EH (cell line): ENCODE data around the gene GALNT7.
"Not testable (repeated sequence)": the region's sequence is repeated elsewhere in the genome, so short reads cannot be mapped to it uniquely, and the experiment has no call there.

ENCODE experiments used
- DNase-seq: peaks from one replicate; pipeline ENCODE4 v3.0.0-alpha.2; 2015; ENCODE audit warnings: low read depth

The GALNT7 gene

GRCh38 chr4:173166491-173166890 is 2.1 kb upstream of the GALNT7 start:
- no peak for DNase-seq

GRCh38 chr4:173167758-173168395 is 734 bp upstream of the GALNT7 start:
- peak; percentile 29 for DNase-seq

- no peak for DNase-seq
These were observed 492 bp downstream of the GALNT7 start for GRCh38 chr4:173169178-173169427.

DNA sequence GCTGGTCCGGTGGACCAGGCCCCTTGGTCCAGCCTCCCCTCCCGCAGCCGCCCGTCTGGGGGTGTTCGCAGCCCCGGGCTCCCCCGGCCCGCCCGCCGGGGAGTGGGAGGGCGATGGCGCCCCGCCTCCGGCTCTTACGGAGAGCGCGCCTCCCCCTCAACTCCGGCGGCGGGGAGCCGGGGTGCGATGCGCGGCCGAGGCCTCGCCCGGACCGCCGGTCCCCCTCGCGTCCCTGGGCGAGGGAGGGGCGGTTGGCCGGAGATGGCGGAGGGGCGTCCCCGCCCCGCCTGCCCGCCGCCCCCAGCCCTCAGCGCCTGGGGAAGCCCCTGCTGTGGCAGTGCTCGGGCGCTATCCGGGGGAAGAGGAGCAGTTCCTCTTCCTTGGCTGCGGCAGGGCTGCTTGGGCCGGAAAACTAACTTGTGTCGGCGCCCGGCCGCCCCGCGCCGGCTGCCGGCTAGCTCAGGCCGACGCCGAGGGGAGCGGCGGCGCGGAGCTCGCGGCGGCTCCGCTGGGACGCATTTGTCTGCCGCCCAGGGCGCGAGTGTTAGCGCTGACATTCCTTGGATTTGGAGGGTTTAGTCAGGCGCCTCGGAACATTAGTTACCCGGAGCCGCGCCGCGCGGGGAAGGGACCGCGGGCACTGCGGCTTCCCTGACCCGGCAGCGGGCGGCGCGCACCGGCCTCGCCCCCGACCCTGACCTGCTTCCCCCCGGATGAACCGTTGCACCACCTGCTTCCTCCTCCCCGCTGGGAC is 994 bp downstream of the GALNT7 start:
- DNase-seq: peak; percentile 69

- peak; percentile 29 for DNase-seq
These were observed 1.7 kb downstream of the GALNT7 start for GRCh38 chr4:173170182-173170778.

DNA sequence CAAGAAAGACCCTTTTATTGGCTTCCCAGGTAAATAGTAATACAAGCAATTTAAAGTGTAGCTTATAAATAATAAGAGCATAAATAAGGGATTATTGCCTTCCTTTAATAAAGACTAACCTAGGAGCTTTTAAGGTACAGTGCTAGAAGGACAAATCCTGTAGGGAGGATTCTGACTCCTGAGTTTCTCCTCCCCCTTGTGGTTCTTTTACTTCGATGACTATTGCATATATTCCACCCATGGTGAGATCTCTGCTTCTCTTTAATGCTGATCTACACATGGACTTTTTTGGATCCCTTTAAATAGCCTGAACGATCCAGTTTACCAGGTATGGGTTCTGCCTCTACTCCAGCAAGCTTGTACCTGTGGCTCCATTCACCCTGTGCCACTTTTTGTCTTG is 2.5 kb downstream of the GALNT7 start:
- peak; percentile 44 for DNase-seq

- DNase-seq: no peak
These were observed 3.4 kb downstream of the GALNT7 start for GRCh38 chr4:173171987-173172386.

DNA sequence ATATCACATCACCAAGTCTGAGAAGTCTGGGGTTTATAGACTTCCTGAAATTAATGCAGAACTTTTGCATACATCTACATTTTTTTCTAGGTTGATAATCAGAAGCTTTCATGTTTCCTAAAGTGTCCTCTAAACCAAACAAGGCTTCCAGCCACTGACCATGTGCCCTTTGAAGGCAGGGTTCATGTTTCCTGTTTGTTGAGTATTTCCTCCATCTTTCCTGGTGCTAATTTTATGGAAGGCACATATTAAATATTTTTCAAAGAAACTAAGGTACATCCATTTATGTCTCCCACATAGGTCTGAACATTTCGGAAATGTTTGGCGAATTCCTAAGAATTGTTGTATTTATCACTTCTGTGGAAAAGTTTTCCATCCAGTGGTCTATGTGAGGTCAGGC is 5.6 kb downstream of the GALNT7 start:
- no peak for DNase-seq

DNA sequence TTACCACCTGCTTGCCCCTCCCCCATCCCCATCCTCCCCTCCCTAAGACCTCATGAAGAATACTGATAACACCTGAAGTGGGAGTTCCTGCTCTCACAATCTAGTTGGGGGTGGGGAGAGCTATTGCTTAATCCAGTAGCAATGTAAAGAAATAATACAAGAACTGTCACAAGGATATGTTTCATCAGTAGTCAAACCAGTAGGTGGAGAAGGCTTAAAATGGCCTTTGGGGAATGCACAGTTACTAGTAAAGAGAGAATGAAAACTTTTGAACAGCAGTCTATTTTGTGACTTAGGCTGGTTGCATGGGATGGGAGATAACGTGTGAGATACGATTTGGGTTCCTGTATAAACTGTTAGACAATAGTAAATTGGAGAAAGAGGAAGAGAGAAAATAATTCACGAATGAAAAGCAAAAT is 6.0 kb downstream of the GALNT7 start:
- no peak for DNase-seq

DNA sequence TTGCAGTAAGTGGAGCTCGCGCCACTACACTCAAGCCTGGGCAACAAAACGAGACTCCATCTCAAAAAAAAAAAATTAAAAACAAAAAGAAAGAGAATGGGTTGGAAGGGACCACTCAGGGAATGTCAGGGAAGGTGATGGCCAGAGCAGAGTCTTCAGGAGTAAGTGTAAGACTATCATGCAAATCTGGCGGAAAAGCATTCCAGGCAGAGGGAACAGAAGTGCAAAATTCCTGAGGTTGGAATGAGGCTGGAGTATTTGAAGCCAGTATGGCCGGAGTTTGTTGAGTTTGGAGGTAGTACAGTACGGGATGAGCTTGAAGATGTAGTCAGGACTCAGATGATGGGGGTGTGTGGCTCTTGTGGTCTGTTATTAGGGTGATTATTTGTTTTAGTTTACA is 7.4 kb downstream of the GALNT7 start:
- DNase-seq: no peak

GRCh38 chr4:173177232-173177631 is 8.6 kb downstream of the GALNT7 start:
- DNase-seq: no peak

DNA sequence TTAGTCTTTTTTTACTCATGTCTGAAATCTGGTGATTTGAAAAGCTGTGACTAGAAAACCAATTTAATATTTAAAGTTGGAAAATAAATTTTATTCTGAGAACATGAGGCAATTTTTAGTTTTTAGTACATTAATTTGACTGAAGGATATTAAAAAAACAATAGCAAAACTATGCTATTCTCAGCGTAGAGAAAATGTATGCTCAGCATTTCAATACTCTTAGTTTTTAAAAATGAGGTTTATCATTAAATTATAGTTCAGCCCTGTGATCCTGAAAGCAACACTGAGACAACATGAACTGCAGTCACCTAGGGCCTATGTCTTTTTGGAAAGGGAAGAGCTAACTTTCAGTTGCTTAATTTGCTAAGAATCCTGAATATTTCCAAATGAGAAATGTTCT is 9.5 kb downstream of the GALNT7 start:
- no peak for DNase-seq

DNA sequence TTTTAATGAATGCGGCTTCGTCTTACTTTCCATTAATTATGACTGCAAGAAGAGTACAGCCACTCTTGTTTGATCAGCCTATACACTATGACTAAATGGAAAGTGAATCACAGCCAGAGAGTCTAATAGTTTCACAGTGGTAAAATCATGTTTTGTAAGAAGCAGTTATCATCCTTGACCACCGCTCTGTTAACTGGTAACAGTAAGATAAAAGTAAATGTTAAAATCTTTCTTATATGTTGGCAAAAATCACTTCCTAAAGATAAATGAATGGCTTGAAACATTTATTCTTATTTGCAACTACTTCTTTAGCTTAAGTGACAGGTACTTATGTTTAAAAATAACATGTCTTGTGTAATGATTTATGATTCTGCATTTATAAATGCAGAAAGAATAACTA is 13.2 kb downstream of the GALNT7 start:
- DNase-seq: peak; percentile 63

GRCh38 chr4:173182403-173182802 is 13.8 kb downstream of the GALNT7 start:
- DNase-seq: peak; percentile 85

DNA sequence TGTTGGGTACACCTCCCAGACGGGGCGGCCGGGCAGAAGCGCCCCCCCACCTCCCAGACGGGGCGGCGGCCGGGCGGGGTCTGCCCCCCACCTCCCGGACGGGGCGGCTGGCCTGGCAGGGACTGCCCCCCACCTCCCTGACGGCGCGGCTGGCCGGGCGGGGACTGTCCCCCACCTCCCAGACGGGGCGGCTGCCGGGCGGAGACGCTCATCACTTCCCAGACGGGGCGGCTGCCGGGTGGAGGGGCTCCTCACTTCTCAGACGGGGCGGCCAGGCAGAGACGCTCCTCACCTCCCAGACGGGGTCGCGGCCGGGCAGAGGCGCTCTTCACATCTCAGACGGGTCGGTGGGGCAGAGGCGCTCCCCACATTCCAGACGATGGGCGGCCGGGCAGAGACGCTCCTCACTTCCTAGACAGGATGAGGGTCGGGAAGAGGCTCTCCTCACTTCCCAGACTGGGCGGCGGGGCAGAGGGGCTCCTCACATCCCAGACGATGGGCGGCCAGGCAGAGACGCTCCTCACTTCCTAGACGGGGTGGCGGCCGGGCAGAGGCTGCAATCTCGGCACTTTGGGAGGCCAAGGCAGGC is 15.1 kb downstream of the GALNT7 start:
- not testable (repeated sequence) for DNase-seq

DNA sequence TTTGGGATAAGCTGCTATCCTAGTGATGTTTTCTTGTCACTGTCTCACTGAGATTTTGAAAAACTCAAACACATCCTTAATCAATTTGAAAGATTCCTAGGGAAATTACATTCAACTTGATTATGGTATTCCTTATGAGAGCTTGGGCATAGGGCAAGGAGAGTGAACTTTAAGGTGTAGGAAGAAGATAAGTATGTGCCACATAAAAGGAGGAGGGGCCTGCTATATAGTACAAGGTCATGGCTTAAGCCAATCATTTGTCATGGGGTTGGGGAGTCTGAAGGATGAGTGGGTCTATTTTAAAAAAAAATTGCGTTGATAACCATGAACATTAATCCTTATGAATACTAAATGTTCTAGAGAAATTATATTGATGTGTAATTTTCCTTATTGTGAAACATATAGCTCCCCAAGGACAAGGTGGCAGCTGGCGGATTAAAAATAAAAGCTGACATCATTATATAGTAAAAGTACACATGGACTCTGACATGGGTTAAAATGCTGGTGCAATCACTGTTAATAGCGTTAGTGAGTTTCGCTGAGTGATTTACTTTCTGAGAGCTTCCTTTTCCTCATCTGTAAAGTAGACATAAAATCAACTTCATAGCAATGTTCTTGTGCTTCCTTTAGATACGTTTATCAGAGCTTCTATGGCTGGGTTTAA is 17.4 kb downstream of the GALNT7 start:
- no peak for DNase-seq

GRCh38 chr4:173187732-173188131 is 19.1 kb downstream of the GALNT7 start:
- no peak for DNase-seq

DNA sequence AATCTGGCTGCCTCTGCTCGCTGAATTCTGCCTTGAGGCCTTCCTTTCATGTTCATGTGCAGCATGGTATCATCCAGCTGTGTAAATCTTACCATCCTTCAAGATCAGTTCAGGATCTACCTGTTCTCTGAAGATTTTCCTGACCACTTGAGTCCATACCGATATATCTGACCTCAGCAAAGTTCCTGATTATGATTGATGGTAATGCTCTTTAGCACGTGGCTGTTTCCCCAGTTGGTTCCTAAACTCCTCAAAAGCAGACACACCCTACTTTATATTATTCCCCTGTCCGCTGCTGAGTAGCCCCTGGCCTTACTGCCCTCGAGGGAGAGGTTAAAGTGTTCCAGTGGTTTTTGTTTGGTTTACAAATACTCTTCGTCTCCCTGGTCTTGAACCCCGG is 20.0 kb downstream of the GALNT7 start:
- no peak for DNase-seq

- peak; percentile 63 for DNase-seq
These were observed 20.6 kb downstream of the GALNT7 start for GRCh38 chr4:173189117-173189693.

GRCh38 chr4:173191623-173192041 is 23.0 kb downstream of the GALNT7 start:
- peak; percentile 34 for DNase-seq

- no peak for DNase-seq
These were observed 24.0 kb downstream of the GALNT7 start for GRCh38 chr4:173192375-173193162.

- DNase-seq: no peak
These were observed 25.5 kb downstream of the GALNT7 start for GRCh38 chr4:173194157-173194556.
